HK-2 (cell line): ENCODE data around the gene TMEM51.

Experiments used
- DNase-seq: peaks from one replicate; pipeline ENCODE4 v3.0.0-alpha.2; 2018; ENCODE audit not compliant: unreplicated experiment

TMEM51 gene

GRCh38 chr1:15218287-15219279 is 65.0 kb downstream of the TMEM51 start:
- no peak for DNase-seq

GRCh38 chr1:15219280-15220023 is 65.9 kb downstream of the TMEM51 start:
- no peak for DNase-seq

- no peak for DNase-seq
These were observed 66.5 kb downstream of the TMEM51 start for GRCh38 chr1:15220024-15220392.

DNA sequence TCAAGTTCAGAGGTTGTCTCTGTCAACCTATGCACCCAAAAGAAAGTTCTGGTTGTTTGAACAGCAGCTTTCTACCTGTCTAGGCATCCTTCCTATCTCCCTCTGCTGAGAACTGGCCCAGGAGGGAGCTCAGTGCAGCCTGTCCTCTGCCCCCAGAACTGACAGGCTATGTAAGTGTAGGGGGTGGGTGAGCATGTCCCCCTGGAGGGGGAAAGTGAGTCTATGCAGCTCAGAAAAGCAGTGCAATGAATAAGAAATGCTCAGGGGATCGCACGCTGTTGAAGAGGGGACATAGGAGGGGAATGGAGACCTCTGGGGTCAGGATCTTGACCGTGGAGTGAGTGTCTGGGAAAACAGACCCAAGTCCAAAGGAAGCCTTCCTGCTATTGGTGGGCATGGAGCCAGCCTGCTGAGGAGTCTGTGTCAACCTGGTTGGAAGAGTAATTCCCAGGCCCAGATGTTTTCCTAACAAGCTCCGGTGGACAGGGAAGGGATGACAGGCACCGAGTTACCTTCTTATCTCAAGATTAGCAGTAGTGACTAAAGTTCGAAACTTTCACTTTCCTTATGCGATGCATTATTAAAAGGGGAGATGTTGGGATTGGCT is 67.4 kb downstream of the TMEM51 start:
- no peak for DNase-seq

DNA sequence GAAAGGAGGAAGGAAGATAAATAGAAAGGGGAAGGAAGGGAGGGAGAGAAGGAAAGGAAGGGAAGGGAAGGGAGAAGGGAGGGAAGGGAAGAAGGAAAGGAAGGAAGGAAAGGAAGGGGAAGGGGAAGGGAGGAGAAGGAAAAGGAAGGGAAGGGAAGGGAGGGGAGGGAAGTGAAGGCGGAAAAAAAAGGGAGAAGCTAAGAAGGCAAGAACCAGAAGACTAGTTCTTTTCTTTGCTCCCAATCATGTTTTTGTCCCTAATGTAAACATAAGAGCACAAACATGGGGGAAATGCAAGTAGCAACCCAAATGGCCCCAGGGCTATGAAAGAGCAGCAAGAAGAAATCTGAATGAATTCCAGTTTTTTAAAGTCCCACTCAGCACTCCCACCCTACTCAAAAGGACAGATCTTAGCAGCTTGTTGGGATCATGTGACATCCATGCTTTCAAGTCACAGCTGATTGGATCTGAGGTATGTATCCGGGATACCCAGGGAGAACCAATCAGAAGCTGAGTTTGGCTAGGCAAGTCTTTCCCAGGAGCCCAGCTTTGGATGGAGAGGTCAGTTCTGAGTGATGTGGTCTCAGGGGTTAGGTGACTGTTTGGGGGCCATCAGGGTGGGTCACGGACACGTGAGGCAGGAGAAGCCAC is 69.2 kb downstream of the TMEM51 start:
- DNase-seq: no peak

GRCh38 chr1:15224259-15224869 is 70.8 kb downstream of the TMEM51 start:
- no peak for DNase-seq

- no peak for DNase-seq
These were observed 71.4 kb downstream of the TMEM51 start for GRCh38 chr1:15224974-15225373.

DNA sequence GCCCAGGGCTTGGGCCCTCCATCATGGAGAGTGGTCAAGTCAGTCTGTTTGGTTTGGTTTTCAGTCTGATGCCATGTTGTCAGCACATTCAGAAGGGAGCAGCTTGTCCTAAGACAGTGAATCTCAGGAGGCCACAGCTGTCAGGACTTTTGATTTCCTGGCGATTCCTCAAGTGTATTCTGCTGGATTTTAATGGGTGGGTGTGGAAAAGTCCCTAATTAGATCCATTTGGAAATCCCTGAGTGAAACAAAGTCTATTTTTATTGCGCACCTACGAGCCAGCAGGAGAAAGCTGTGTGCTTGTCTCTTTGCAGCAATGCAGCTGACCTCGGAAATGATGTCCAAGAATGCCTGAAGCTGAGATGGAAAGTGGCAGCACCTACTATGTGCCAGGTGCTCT is 71.9 kb downstream of the TMEM51 start:
- no peak for DNase-seq

- DNase-seq: no peak
These were observed 73.1 kb downstream of the TMEM51 start for GRCh38 chr1:15226388-15227255.

DNA sequence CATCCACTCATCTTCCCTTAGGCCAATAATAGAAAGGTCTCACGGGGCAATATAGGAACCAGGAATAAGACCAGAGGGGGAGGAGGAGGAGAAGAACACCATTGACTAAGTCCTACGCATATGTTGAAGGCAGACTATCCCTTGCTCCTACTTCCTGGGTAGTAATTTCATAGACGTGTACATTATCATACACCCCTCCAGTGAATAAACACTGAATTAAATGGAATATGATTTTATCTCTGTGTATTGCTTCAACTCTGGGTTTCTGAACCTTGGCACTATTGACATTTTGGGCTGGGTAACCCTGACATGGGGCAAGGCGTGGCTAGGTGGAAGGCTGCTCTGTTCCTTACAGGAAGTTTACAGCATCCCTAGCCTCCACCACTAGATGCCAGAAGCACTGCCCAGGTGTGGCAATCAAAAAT is 76.2 kb downstream of the TMEM51 start:
- no peak for DNase-seq

DNA sequence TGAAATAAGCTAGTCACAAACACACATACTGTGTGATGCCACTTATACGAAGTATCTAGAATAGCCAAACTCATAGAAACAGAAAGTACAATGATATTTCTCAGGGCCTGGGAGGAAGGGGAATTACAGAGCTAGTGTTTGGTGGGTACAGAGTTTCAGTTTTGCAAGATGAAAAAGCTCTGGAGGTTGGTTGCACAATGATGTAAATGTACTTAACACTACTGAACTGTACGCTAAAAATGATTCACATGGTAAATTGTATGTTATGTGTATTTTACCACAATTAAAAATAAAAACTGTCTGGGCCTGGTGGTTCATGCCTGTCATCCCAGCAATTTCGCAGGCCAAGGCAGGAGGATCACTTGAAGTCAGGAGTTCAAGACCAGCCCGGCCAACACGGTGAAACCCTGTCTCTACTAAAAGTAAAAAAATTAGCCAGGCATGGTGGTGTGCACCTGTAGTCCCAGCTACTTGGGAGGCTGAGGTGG is 78.2 kb downstream of the TMEM51 start:
- no peak for DNase-seq

DNA sequence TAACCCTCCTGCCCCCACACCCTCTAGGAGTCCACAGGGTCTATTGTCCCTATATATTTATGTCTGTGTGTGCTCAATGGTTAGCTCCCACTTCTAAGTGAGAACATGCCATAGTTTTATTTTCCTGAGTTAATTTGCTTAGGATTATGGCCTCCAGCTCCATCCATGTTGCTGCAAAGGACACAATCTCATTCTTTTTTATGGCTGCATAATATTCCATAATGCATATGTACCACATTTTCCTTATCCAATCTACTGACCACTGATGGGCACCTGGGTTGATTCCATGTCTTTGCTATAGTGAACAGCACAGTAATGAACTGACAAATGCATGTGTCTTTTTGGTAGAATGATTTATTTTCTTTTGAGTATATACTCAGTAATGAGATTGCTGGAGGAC is 80.1 kb downstream of the TMEM51 start:
- no peak for DNase-seq

DNA sequence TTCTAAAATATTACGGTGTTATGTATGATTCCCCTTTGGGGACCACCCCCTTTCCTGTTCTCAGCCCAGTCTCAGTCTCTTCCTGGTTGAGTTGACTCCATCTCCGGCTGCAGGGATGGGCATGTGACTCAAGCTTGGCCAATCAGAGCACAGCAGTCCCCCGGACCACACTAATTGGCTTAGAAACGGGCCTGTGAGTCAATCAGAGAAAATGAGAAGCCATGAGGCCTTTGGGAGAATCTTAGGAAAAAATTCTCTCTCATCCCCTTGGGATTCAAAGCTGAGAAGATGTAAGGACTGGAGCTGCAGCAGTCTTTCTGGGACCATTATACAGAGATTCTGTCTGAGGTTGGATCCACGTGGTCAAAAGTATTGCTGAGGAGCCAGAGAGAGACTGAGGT is 82.8 kb downstream of the TMEM51 start:
- DNase-seq: no peak

GRCh38 chr1:15236746-15237145 is 83.2 kb downstream of the TMEM51 start:
- DNase-seq: no peak

GRCh38 chr1:15238789-15239188 is 85.2 kb downstream of the TMEM51 start:
- no peak for DNase-seq

GRCh38 chr1:15242766-15243165 is 89.2 kb downstream of the TMEM51 start:
- DNase-seq: no peak

GRCh38 chr1:15243275-15244043 is 89.9 kb downstream of the TMEM51 start:
- no peak for DNase-seq

DNA sequence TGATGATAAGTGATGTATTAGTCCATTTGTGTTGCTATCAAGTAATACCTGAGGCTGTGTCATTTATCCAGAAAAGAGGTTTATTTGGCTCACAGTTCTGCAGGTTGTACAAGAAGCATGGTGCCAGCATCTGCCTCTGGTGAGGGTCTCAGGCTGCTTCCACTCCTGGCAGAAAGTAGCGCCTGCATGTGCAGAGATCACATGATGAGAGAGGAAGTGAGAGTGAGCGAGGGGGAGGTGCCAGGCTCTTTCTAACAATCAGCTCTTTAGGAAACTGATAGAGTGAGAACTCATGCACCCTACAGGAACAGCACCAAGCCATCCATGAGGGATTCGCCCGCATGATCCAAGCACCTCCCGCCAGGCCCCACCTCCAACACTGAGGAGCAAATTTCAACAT is 91.3 kb downstream of the TMEM51 start:
- no peak for DNase-seq

- no peak for DNase-seq
These were observed 92.2 kb downstream of the TMEM51 start for GRCh38 chr1:15245593-15246360.
